Measurements from ENCODE around the gene OLFM1.

Gene OLFM1

GRCh38 chr9:135065151-135065550 lies 22.3 kb upstream of the OLFM1 start:
- Histone ChIP-seq H3K4me3 (replicated peaks; ENCODE audit: insufficient read depth, low read length) (no peak overlapping the region), H3K27ac (replicated peaks) (no peak overlapping the region), H3K27me3 (ENCODE audit: insufficient read depth, poor library complexity, severe bottlenecking) (no peaks in the 10 kb centered on the region)
- TF ChIP-seq CTCF (IDR thresholded peaks at IDR 0.05; ENCODE audit: insufficient read depth, low read length): no peak
- TF ChIP-seq, protein P1, sequence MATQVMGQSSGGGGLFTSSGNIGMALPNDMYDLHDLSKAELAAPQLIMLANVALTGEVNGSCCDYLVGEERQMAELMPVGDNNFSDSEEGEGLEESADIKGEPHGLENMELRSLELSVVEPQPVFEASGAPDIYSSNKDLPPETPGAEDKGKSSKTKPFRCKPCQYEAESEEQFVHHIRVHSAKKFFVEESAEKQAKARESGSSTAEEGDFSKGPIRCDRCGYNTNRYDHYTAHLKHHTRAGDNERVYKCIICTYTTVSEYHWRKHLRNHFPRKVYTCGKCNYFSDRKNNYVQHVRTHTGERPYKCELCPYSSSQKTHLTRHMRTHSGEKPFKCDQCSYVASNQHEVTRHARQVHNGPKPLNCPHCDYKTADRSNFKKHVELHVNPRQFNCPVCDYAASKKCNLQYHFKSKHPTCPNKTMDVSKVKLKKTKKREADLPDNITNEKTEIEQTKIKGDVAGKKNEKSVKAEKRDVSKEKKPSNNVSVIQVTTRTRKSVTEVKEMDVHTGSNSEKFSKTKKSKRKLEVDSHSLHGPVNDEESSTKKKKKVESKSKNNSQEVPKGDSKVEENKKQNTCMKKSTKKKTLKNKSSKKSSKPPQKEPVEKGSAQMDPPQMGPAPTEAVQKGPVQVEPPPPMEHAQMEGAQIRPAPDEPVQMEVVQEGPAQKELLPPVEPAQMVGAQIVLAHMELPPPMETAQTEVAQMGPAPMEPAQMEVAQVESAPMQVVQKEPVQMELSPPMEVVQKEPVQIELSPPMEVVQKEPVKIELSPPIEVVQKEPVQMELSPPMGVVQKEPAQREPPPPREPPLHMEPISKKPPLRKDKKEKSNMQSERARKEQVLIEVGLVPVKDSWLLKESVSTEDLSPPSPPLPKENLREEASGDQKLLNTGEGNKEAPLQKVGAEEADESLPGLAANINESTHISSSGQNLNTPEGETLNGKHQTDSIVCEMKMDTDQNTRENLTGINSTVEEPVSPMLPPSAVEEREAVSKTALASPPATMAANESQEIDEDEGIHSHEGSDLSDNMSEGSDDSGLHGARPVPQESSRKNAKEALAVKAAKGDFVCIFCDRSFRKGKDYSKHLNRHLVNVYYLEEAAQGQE (IDR thresholded peaks at IDR 0.05; ENCODE audit: insufficient replicate concordance, low read depth): no peak
- no peak for TF ChIP-seq SPI1 (IDR thresholded peaks at IDR 0.05; ENCODE audit: borderline replicate concordance, low read depth)
- TF ChIP-seq POLR2AphosphoS5 (IDR thresholded peaks at IDR 0.05; ENCODE audit: low read depth): no peak
- TF ChIP-seq GABPA (IDR thresholded peaks at IDR 0.05; ENCODE audit: low read depth): no peak
- no peak for DNase-seq (ENCODE audit: low read depth in 1 of 2, low spot score in 1 of 2)

DNA sequence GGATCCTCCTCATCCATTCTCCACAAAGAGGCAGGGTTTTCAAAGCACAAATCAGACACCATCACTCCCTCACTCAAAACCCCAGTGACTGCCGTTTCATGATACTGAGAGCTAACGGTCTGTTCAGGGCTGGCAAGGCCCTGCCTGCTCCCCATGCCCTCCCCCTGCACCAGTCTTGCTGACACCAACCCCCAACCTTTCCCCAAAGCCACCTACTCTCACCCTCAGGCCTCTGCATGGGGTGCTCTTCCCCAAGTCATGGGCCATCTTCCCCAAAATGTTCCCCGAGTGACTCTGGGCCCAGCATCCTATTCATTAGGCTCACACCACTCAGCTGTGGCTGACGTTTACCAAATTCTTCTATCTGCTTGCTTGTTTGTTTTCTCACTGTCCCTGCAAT lies 21.7 kb upstream of the OLFM1 start:
- no peak overlapping the region for H3K4me3 ChIP-seq (replicated peaks; ENCODE audit: insufficient read depth, low read length)
- no peak overlapping the region for H3K27ac ChIP-seq (replicated peaks)
- no peak for TF ChIP-seq POLR2AphosphoS5 (IDR thresholded peaks at IDR 0.05; ENCODE audit: low read depth)
- TF ChIP-seq CTCF (IDR thresholded peaks at IDR 0.05; ENCODE audit: insufficient read depth, low read length): no peak
- TF ChIP-seq SPI1 (IDR thresholded peaks at IDR 0.05; ENCODE audit: borderline replicate concordance, low read depth): no peak
- TF ChIP-seq GABPA (IDR thresholded peaks at IDR 0.05; ENCODE audit: low read depth): no peak
- TF ChIP-seq, protein P1 (IDR thresholded peaks at IDR 0.05; ENCODE audit: insufficient replicate concordance, low read depth): no peak
- DNase-seq (ENCODE audit: low read depth in 1 of 2, low spot score in 1 of 2): no peak
- no peaks in the 10 kb centered on the region for H3K27me3 ChIP-seq (ENCODE audit: insufficient read depth, poor library complexity, severe bottlenecking)

DNA sequence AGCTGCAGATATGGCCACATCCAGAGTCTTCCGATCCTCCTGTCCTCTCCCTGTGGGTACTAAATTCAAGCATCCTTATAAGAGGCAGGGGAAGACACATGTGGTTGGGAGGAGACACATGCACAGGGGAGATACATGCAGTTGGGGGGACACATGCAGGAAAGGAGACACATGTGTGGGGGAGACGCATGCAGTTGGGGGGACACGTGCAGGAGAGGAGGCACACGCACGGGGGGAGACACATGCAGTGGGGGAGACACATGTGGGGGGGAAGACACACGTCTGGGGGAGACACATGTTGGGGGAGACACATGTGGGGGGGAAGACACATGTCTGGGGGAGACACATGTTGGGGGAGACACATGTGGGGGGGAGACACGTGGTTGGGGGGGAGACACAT lies 21.2 kb upstream of the OLFM1 start:
- Histone ChIP-seq H3K4me3 (replicated peaks; ENCODE audit: insufficient read depth, low read length) (no peak overlapping the region), H3K27me3 (ENCODE audit: insufficient read depth, poor library complexity, severe bottlenecking) (no peaks in the 10 kb centered on the region)
- TF ChIP-seq POLR2AphosphoS5 (IDR thresholded peaks at IDR 0.05; ENCODE audit: low read depth) (no peak), SPI1 (IDR thresholded peaks at IDR 0.05; ENCODE audit: borderline replicate concordance, low read depth) (no peak), GABPA (IDR thresholded peaks at IDR 0.05; ENCODE audit: low read depth) (no peak), CTCF (IDR thresholded peaks at IDR 0.05; ENCODE audit: insufficient read depth, low read length) (no peak)
- TF ChIP-seq, protein P1 (IDR thresholded peaks at IDR 0.05; ENCODE audit: insufficient replicate concordance, low read depth): no peak

More for the DNA sequence above, 21.2 kb upstream of the OLFM1 start:
- no peak for DNase-seq (ENCODE audit: low read depth in 1 of 2, low spot score in 1 of 2)
- no peak overlapping the region for H3K27ac ChIP-seq (replicated peaks)

Measured in HL-60 (cell line).